GM12878 (cell line): Measurements from ENCODE around the gene FBF1. TPM values are rescaled to one million over a fixed set of nuclear protein-coding genes. Genes with fewer than 3 reads are reported as not detected.

ENCODE experiments used
- ATAC-seq: fragments of 200-7000 bp; cut with Tn5 transposase; 3 replicates; pipeline ENCODE4 v1.9.1; 2020; ENCODE audit warnings: mild to moderate bottlenecking, moderate library complexity
- BruUV-seq: library from RNA; stranded (reverse); fragments of 400-500 nt; replicated peaks from 2 replicates; lab custom pipeline; 2021; lab: Mats Ljungman, UMichigan
- CTCF ChIA-PET: fragments of 300-600 bp; sonication (Branson Sonifier 250); formaldehyde crosslinking; extraction: SDS; loops from one replicate; lab custom pipeline; 2021; ENCODE audit warnings: inconsistent platforms; lab: Yijun Ruan, JAX
- POLR2A ChIA-PET: fragments of 350-600 bp; formaldehyde crosslinking; extraction: SDS; loops from one replicate; lab custom pipeline; 2021; ENCODE audit warnings: inconsistent platforms; lab: Charles Lee
- RAD21 ChIA-PET: fragments of 300-600 bp; sonication (Branson Sonifier 250); formaldehyde crosslinking; loops from one replicate; lab custom pipeline; 2023; ENCODE audit warnings: antibody characterized with exemption; ENCODE audit not compliant: unreplicated experiment; lab: Charles Lee
- SMC1A ChIA-PET: fragments of 300-600 bp; sonication (Branson Sonifier 250); formaldehyde crosslinking; loops from one replicate; lab custom pipeline; 2023; ENCODE audit not compliant: unreplicated experiment, uncharacterized antibody; lab: Charles Lee
- DNase-seq: peaks from one replicate; pipeline ENCODE4 v3.0.0-alpha.2; 2011; ENCODE audit warnings: low read depth, low spot score
- FAIRE-seq: peaks from 3 replicates; lab custom pipeline; 2011; peaks lifted over from hg19 to GRCh38; lab: Jason Lieb, UNC
- H2AFZ ChIP-seq: 2 replicates; pipeline ENCODE4 v1.6.0; 2011; ENCODE audit warnings: low read depth, low read length, control low read depth; ENCODE audit not compliant: control insufficient read depth
- H3K27ac ChIP-seq: 2 replicates; pipeline ENCODE4 v1.5.1; 2011; ENCODE audit warnings: control low read depth; ENCODE audit not compliant: control insufficient read depth, insufficient read depth
- H3K27me3 ChIP-seq, 2 experiments: replicated peaks in 1 of 2; 2 replicates each; pipeline versions ENCODE4 v1.6.0 to v1.6.1; 2011; ENCODE audit warnings: low read length in 1 of 2; ENCODE audit not compliant: control insufficient read depth in 2 of 2, insufficient read depth in 2 of 2
- H3K36me3 ChIP-seq, 2 experiments: 2 replicates each; pipeline ENCODE4 v1.5.1; 2011; ENCODE audit warnings: low read length in 1 of 2; ENCODE audit not compliant: control insufficient read depth in 2 of 2, insufficient read depth in 2 of 2
- H3K4me1 ChIP-seq: 2 replicates; pipeline ENCODE4 v1.6.1; 2011; ENCODE audit warnings: mild to moderate bottlenecking, low read length, moderate library complexity, mixed read lengths; ENCODE audit not compliant: control insufficient read depth, insufficient read depth
- H3K4me2 ChIP-seq: 2 replicates; pipeline ENCODE4 v1.6.0; 2011; ENCODE audit warnings: control low read depth; ENCODE audit not compliant: control insufficient read depth, insufficient read depth
- H3K4me3 ChIP-seq: fragments of 200-600 bp; sonication (generic); 2 replicates; pipeline ENCODE4 v1.5.1; 2016
- H3K79me2 ChIP-seq: 2 replicates; pipeline ENCODE4 v1.6.0; 2011; ENCODE audit warnings: low read length; ENCODE audit not compliant: control insufficient read depth, insufficient read depth
- H3K9ac ChIP-seq: 2 replicates; pipeline ENCODE4 v1.8.0; 2011; ENCODE audit warnings: low read length, control low read depth, mixed read lengths; ENCODE audit not compliant: control insufficient read depth, insufficient read depth
- H3K9me3 ChIP-seq: replicated peaks from 3 replicates; pipeline ENCODE4 v1.5.1; 2011; ENCODE audit warnings: mild to moderate bottlenecking, low read length; ENCODE audit not compliant: control insufficient read depth, insufficient read depth
- H4K20me1 ChIP-seq: 2 replicates; pipeline ENCODE4 v1.6.0; 2011; ENCODE audit not compliant: control insufficient read depth, insufficient read depth
- BMI1 ChIP-seq: fragments of 450-650 bp; IDR thresholded peaks from 2 replicates; pipeline ENCODE4 v1.6.1; 2016; ENCODE audit warnings: mild to moderate bottlenecking, moderate library complexity, borderline replicate concordance
- CTCF ChIP-seq, 3 experiments: IDR thresholded peaks in 2 of 3; conservative IDR thresholded peaks in 1 of 3; 2 replicates each; pipeline ENCODE4 v1.5.1; 2011; ENCODE audit warnings: low read depth in 3 of 3, low read length in 3 of 3, mild to moderate bottlenecking in 3 of 3, control low read depth in 2 of 3, moderate library complexity in 2 of 3, inconsistent platforms in 1 of 3, mixed read lengths in 1 of 3; ENCODE audit not compliant: control insufficient read depth in 2 of 3, insufficient read depth in 1 of 3; ENCODE audit errors: extremely low read depth in 1 of 3
- FOXK2 ChIP-seq: fragments of 450-650 bp; IDR thresholded peaks from 2 replicates; pipeline ENCODE4 v1.6.1; 2017; ENCODE audit warnings: mild to moderate bottlenecking, moderate library complexity
- HDAC2 ChIP-seq: fragments of 200-600 bp; sonication (generic); IDR thresholded peaks from 2 replicates; pipeline ENCODE4 v1.6.1; 2017
- KAT2A ChIP-seq: conservative IDR thresholded peaks from 2 replicates; pipeline ENCODE4 v1.6.1; 2011; ENCODE audit warnings: low read depth, low read length; ENCODE audit not compliant: control insufficient read depth
- LARP7 ChIP-seq: fragments of 450-650 bp; IDR thresholded peaks from 2 replicates; pipeline ENCODE4 v1.6.1; 2017; ENCODE audit warnings: mild to moderate bottlenecking
- NR2F1 ChIP-seq: fragments of 450-650 bp; conservative IDR thresholded peaks from 2 replicates; pipeline ENCODE4 v1.6.1; 2017; ENCODE audit warnings: mild to moderate bottlenecking
- POLR2A ChIP-seq: IDR thresholded peaks from 2 replicates; pipeline ENCODE4 v1.6.1; 2011; ENCODE audit warnings: low read depth, mild to moderate bottlenecking, low read length
- REST ChIP-seq: IDR thresholded peaks from 2 replicates; pipeline ENCODE4 v1.6.1; 2012; ENCODE audit warnings: mild to moderate bottlenecking, low read depth, low read length
- STAT1 ChIP-seq: fragments of 450-650 bp; conservative IDR thresholded peaks from 2 replicates; pipeline ENCODE4 v1.6.1; 2014; ENCODE audit warnings: antibody characterized with exemption, mild to moderate bottlenecking
- TAF1 ChIP-seq: IDR thresholded peaks from 2 replicates; pipeline ENCODE4 v1.6.1; 2011; ENCODE audit warnings: mild to moderate bottlenecking, low read depth, low read length, borderline replicate concordance
- TCF12 ChIP-seq: IDR thresholded peaks from 2 replicates; pipeline ENCODE4 v1.6.1; 2011; ENCODE audit warnings: low read depth, mild to moderate bottlenecking, low read length
- WGBS: methylation state at CpG from one replicate; pipeline ENCODE4 v1.1.6; 2016; ENCODE audit warnings: low lambda C conversion rate; ENCODE audit not compliant: insufficient replicate concordance, insufficient coverage; ENCODE audit errors: missing lambda C conversion rate; 5-methylcytosine and 5-hydroxymethylcytosine counted together
- in situ Hi-C: fragments of 300-500 bp; cut with MboI; formaldehyde crosslinking; loops from 9 replicates; pipeline ENCODE4 v1.14.3; 2018; ENCODE audit warnings: mixed read lengths
- intact Hi-C: fragments of 100-400 bp; cut with micrococcal nuclease; formaldehyde crosslinking; loops from one replicate; pipeline ENCODE4 v1.14.2; 2022; ENCODE audit not compliant: unreplicated experiment
- polyA plus RNA-seq, 11 experiments: library from polyadenylated mRNA; depleted of rRNA in 4 of 11; unstranded in 6 of 11; stranded (reverse) in 5 of 11; fragments of >200 nt; fragmentation: Nextera tagmentation in 4 of 11; fragmentation: Illumina TruSeq in 1 of 11; extraction: Ambion mirVana in 4 of 11; extraction: Trizol in 1 of 11; gene quantifications; 1 replicate in 1 of 11; 2 replicates in 10 of 11; pipeline versions ENCODE4 v1.2.1 to v1.2.3, GENCODE V29; 2011 to 2016; ENCODE audit warnings: inconsistent platforms in 2 of 11, missing spikeins in 2 of 11, low read depth in 1 of 11
- total RNA-seq, 4 experiments: library from RNA; depleted of rRNA in 3 of 4; stranded (reverse); fragments of >200 nt in 3 of 4; fragmentation: Illumina TruSeq in 1 of 4; extraction: Trizol in 1 of 4; gene quantifications; 2 replicates each; pipeline versions ENCODE4 v1.2.1 to v1.2.3, GENCODE V29; 2013 to 2021
- TF ChIP-seq, protein P1 (sequence below): fragments of 450-650 bp; IDR thresholded peaks from 2 replicates; pipeline ENCODE4 v1.6.1; 2016; ENCODE audit warnings: mild to moderate bottlenecking, moderate library complexity, borderline replicate concordance

FBF1 gene
- total and polyA plus RNA-seq, 10 of the 15 experiments (the other 5 are each of a cell fraction or from before 2014, with no cell fraction given): 0.29 to 15.0 (median 7.0) TPM

DNA sequence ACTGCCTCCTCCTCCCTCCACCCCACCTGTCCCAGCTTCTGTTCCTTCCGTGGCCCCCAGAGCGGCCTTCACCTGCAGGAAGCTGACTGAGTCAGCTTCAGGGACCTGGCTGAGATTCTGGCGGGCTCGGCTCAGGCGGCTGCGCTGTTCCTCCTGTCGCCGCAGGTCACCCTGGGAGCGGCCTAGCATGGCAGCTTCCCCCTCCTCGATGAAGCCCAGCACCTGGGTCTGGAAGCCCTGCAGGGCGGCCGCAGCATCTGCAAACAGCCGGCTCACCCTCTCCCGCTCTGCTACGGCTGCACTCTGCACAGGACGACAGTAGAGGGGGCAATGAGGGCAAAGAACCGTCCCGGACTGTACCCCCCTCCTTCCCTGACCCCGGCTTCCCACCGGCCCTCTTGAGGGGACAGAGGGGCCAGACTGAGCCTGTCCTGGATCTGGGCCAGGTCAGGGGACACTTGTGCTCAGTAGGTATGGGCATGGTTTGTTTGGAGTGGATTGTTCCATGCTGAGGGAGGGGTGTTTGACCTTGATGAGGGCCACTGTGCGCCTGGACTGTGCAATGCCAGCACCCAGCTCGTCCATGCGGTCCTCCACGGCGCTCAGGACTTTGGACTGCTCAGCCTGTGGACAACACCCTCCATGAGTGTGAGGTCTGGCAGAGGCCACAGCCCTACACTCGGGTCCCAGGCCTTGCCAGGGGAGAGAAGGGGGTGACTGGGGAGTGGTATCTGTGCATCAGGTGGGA, 64.5 kb downstream of the FBF1 start:
- H2AFZ ChIP-seq: peak overlapping the region; percentile 61
- intact Hi-C loops: no loop called here
- no peaks in the 10 kb centered on the region for H4K20me1 ChIP-seq
- H3K4me2 ChIP-seq: peak overlapping the region; percentile 92
- FAIRE-seq (peak; percentile 13), ATAC-seq (peak; percentile 69), DNase-seq (no peak)
- CTCF ChIA-PET: interaction anchor here (0.7 to 7.9 kb wide), 19 partner anchors 8 to 223 kb away, joined by 3 to 81 read pairs (median 4); partner anchors contain the start of genes GALK1, MRPL38 and TRIM65
- no peak overlapping the region for H3K27ac ChIP-seq
- in situ Hi-C loops: no loop called here
- H3K4me1 ChIP-seq: peaks cover 25% of the 10 kb centered on the region
- no TSS peak for BruUV-seq
- peak overlapping the region; percentile 13; the same call in 1 of the 2 replicates for H3K9ac ChIP-seq
- peak overlapping the region; percentile 38; the same call in 1 of the 2 replicates for H3K4me3 ChIP-seq
- RAD21 ChIA-PET: interaction anchor here (0.8 to 2.4 kb wide), 7 partner anchors 12 to 112 kb away, joined by 3 to 16 read pairs (median 5); partner anchors contain the start of genes GALK1, TRIM65 and WBP2
- peaks cover 2% of the 10 kb centered on the region in 2 experiments for H3K27me3 ChIP-seq
- SMC1A ChIA-PET: interaction anchor here (0.9 to 1.9 kb wide), 10 partner anchors 11 to 123 kb away, joined by 3 to 8 read pairs (median 6); partner anchors contain the start of genes GALK1, TRIM65, UNC13D and WBP2
- POLR2A ChIA-PET: interaction anchor here (0.5 to 3.7 kb wide), 10 partner anchors 12 to 476 kb away, joined by 3 to 27 read pairs (median 5); partner anchors contain the start of genes UNC13D and WBP2
- 8% methylated on average over 26 of the region's 26 CpGs for WGBS
- no peaks in the 10 kb centered on the region for H3K36me3 ChIP-seq
- no peaks in the 10 kb centered on the region for H3K9me3 ChIP-seq
- no peaks in the 10 kb centered on the region for H3K79me2 ChIP-seq
- TF ChIP-seq LARP7 (peak; percentile 44; the same call in 1 of the 2 replicates), STAT1 (no peak), TCF12 (0 out of 2 replicates have a peak, but pooled peaks have one; percentile 17), NR2F1 (0 out of 2 replicates have a peak, but pooled peaks have one; percentile 23), CTCF (IDR thresholded peaks at IDR 0.05 in 2 of 3, conservative IDR thresholded peaks at IDR 0.05 in 1 of 3; ENCODE audit: control insufficient read depth in 2 of 3, extremely low read depth in 1 of 3, insufficient read depth in 1 of 3, low read depth in 3 of 3, low read length in 3 of 3) (peak; percentile 37 to 40 (median 38); a peak in 3 of 6 replicates), REST (no peak), KAT2A (no peak), POLR2A (peak; percentile 57), HDAC2 (no peak), TAF1 (no peak), FOXK2 (peak; percentile 49; the same call in 1 of the 2 replicates), BMI1 (no peak)
- TF ChIP-seq, protein P1, sequence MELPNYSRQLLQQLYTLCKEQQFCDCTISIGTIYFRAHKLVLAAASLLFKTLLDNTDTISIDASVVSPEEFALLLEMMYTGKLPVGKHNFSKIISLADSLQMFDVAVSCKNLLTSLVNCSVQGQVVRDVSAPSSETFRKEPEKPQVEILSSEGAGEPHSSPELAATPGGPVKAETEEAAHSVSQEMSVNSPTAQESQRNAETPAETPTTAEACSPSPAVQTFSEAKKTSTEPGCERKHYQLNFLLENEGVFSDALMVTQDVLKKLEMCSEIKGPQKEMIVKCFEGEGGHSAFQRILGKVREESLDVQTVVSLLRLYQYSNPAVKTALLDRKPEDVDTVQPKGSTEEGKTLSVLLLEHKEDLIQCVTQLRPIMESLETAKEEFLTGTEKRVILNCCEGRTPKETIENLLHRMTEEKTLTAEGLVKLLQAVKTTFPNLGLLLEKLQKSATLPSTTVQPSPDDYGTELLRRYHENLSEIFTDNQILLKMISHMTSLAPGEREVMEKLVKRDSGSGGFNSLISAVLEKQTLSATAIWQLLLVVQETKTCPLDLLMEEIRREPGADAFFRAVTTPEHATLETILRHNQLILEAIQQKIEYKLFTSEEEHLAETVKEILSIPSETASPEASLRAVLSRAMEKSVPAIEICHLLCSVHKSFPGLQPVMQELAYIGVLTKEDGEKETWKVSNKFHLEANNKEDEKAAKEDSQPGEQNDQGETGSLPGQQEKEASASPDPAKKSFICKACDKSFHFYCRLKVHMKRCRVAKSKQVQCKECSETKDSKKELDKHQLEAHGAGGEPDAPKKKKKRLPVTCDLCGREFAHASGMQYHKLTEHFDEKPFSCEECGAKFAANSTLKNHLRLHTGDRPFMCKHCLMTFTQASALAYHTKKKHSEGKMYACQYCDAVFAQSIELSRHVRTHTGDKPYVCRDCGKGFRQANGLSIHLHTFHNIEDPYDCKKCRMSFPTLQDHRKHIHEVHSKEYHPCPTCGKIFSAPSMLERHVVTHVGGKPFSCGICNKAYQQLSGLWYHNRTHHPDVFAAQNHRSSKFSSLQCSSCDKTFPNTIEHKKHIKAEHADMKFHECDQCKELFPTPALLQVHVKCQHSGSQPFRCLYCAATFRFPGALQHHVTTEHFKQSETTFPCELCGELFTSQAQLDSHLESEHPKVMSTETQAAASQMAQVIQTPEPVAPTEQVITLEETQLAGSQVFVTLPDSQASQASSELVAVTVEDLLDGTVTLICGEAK: 0 out of 2 replicates have a peak, but pooled peaks have one; percentile 24
